DND-41 (cell line): ENCODE results near the gene CTBP1.

Experiments used
- EZH2 ChIP-seq: IDR thresholded peaks from 3 replicates; pipeline ENCODE4 v1.6.1; 2012; ENCODE audit warnings: borderline replicate concordance, low read depth, mild to moderate bottlenecking, moderate library complexity, low read length, inconsistent platforms; ENCODE audit not compliant: severe bottlenecking
- TF ChIP-seq, protein P1 (sequence below): IDR thresholded peaks from 2 replicates; pipeline ENCODE4 v1.5.1; 2012; ENCODE audit warnings: borderline replicate concordance, low read length, moderate library complexity, mild to moderate bottlenecking; ENCODE audit not compliant: poor library complexity, severe bottlenecking; ENCODE audit errors: extremely low read depth

GRCh38 chr4:1274871-1275270 is 25.9 kb upstream of the CTBP1 start:
- TF ChIP-seq, protein P1, sequence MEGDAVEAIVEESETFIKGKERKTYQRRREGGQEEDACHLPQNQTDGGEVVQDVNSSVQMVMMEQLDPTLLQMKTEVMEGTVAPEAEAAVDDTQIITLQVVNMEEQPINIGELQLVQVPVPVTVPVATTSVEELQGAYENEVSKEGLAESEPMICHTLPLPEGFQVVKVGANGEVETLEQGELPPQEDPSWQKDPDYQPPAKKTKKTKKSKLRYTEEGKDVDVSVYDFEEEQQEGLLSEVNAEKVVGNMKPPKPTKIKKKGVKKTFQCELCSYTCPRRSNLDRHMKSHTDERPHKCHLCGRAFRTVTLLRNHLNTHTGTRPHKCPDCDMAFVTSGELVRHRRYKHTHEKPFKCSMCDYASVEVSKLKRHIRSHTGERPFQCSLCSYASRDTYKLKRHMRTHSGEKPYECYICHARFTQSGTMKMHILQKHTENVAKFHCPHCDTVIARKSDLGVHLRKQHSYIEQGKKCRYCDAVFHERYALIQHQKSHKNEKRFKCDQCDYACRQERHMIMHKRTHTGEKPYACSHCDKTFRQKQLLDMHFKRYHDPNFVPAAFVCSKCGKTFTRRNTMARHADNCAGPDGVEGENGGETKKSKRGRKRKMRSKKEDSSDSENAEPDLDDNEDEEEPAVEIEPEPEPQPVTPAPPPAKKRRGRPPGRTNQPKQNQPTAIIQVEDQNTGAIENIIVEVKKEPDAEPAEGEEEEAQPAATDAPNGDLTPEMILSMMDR = no peak
- no peak for TF ChIP-seq EZH2
